Liver (tissue), 3 donors: ENCODE data around the gene NEK6.

Experiments used
- TAF1 ChIP-seq: conservative IDR thresholded peaks from 2 replicates; pipeline ENCODE4 v1.6.1; 2016; ENCODE audit warnings: antibody characterized with exemption, mild to moderate bottlenecking
- YY1 ChIP-seq: IDR thresholded peaks from 2 replicates; pipeline ENCODE4 v1.6.1; 2016; ENCODE audit warnings: antibody characterized with exemption, mild to moderate bottlenecking
- TF ChIP-seq, protein P1 (sequence below): IDR thresholded peaks from 2 replicates; pipeline ENCODE4 v1.6.1; 2016; ENCODE audit warnings: antibody characterized with exemption
- TF ChIP-seq, protein P2 (sequence below): fragments of 150-350 bp; IDR thresholded peaks from 2 replicates; pipeline ENCODE4 v1.5.1; 2017; ENCODE audit warnings: improper control_type of control experiment, low read depth, low read length; ENCODE audit not compliant: missing input control
- TF ChIP-seq, protein P3 (sequence below): IDR thresholded peaks from 2 replicates; pipeline ENCODE4 v1.6.1; 2016; ENCODE audit warnings: antibody characterized with exemption
- donor health status: healthy.
- donor health status: healthy.

DNA sequence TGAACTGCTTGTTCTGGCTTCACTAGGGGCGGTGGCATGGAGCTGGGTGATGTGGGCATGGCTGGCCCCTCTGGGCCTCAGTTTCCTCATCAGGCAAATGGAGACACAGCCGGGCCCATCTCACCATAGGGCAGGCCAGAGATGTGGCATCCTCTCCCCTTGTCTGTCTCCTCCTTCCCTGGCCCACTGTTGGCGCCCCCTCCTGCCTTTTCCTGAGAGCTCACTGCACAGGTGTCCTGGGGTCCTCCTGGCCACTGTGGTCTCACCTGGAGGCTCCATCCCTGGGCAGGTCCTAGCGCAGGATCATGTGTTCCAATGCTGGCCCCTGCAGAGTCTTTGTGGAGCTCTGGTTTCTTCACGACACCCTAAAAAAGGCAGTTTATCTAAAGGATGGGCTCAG, 53.5 kb downstream of the NEK6 start:
- TF ChIP-seq, protein P1, sequence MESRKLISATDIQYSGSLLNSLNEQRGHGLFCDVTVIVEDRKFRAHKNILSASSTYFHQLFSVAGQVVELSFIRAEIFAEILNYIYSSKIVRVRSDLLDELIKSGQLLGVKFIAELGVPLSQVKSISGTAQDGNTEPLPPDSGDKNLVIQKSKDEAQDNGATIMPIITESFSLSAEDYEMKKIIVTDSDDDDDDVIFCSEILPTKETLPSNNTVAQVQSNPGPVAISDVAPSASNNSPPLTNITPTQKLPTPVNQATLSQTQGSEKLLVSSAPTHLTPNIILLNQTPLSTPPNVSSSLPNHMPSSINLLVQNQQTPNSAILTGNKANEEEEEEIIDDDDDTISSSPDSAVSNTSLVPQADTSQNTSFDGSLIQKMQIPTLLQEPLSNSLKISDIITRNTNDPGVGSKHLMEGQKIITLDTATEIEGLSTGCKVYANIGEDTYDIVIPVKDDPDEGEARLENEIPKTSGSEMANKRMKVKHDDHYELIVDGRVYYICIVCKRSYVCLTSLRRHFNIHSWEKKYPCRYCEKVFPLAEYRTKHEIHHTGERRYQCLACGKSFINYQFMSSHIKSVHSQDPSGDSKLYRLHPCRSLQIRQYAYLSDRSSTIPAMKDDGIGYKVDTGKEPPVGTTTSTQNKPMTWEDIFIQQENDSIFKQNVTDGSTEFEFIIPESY: no peak
- TF ChIP-seq, protein P2, sequence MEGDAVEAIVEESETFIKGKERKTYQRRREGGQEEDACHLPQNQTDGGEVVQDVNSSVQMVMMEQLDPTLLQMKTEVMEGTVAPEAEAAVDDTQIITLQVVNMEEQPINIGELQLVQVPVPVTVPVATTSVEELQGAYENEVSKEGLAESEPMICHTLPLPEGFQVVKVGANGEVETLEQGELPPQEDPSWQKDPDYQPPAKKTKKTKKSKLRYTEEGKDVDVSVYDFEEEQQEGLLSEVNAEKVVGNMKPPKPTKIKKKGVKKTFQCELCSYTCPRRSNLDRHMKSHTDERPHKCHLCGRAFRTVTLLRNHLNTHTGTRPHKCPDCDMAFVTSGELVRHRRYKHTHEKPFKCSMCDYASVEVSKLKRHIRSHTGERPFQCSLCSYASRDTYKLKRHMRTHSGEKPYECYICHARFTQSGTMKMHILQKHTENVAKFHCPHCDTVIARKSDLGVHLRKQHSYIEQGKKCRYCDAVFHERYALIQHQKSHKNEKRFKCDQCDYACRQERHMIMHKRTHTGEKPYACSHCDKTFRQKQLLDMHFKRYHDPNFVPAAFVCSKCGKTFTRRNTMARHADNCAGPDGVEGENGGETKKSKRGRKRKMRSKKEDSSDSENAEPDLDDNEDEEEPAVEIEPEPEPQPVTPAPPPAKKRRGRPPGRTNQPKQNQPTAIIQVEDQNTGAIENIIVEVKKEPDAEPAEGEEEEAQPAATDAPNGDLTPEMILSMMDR: no peak
- no peak for TF ChIP-seq YY1
- no peak for TF ChIP-seq TAF1
- TF ChIP-seq, protein P3, sequence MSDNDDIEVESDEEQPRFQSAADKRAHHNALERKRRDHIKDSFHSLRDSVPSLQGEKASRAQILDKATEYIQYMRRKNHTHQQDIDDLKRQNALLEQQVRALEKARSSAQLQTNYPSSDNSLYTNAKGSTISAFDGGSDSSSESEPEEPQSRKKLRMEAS: no peak
